ENCODE measurements around the gene DHRS7B.
"Not testable (repeated sequence)": the region's sequence is repeated elsewhere in the genome, so short reads cannot be mapped to it uniquely, and the experiment has no call there.

Gene DHRS7B

DNA sequence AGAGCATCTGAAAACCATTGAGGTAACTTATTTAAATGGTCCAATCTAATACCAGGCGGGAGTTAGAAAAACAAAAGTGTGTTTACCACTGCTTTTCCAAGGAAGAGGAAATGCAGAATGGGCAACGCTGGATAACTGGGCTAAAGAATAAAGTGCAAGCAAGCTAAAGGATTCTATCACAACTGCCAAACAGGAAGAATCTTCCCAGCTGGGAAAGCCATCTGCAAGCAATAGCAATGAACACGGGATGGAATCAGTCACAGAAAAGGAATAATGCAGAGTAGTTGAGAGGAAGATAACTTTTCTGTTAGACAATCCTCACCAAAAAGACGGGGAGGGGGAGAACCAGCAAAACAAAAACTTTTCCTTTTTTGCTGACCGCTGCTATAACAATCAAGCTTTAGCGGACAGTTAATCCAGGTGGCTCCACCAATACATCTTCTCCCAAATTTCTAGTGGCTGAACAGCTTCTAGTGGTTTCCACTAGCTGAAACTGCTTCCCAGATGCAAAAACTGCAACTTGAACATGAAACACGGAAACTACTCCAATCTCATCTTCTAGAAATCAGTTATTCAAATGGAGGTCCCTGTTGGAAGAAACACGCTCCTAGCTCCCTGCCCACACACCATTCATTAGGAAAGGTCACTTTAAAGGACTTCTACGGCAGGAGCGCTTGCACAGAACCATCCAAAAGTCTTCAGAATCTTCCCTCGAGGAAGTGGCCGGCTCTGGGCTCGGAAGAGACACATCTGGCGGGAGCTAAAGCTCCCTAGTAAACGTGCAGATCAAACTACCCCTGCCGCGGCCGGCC, 86.3 kb downstream of the DHRS7B start:
- DNase-seq, result no peak

DNA sequence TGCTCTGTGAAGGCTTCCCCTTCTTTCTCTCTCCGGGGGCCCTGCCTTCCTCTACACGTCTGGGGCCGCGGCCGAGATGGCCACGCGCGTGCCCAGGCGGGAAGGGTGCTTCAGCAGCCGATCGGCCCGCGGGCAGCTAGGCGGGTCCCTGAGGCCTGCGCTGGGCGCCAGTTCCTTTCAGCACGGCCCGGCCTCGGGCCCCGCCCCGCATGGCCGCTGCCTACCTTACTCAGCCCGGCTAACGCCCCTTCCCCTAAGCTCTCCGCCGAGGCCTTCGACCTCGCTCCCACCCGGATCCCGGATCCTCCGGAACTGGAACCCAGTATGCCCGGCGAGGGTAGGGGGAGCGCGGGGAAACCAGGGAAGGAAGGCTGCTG, 86.9 kb downstream of the DHRS7B start:
- peak; percentile 80 for DNase-seq

DNA sequence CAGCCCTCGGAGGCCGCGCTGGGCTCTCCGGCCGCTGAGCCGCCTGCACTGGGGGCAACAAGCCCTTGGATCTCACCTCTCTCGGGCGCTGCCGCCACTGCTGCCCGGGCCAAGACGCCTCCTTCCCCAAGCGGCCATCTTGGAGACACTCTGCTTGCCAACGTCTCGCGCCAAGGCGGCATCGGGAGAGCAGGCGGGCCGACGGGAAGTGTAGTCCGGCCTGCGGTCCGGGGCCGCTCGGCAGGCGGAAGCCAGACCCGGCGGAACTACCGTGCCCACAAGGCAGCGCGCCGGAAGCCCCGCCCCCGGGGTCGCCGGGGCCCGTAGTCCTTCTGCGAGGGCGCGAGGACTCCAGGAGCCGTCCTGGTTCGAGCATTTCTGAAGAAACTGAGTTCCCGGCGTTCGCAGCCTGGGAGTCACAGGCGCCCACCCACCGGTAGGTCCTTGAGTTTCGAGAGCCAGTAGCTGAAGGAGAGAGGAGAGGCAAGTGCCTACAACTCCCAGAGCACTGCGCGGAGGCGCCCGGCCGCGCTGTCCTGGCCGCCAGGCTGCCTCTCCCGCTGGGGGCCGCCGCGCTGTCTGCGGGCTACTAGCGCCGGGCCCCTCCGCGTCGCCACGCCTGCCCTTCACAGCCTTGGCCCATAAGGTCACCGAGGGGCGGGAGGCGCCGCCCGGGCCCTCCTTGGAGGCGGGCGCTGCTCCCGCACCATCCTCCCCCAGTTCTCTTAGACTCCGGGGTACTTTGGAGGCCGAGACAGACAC, 87.4 kb downstream of the DHRS7B start, which contains the start of gene TMEM11:
TSS of gene TMEM11 (minus strand) at position 147 of the 762 bp plus-strand sequence. CDS start at position 138, 9 bp downstream.
- DNase-seq, result peak; percentile 92

DNA sequence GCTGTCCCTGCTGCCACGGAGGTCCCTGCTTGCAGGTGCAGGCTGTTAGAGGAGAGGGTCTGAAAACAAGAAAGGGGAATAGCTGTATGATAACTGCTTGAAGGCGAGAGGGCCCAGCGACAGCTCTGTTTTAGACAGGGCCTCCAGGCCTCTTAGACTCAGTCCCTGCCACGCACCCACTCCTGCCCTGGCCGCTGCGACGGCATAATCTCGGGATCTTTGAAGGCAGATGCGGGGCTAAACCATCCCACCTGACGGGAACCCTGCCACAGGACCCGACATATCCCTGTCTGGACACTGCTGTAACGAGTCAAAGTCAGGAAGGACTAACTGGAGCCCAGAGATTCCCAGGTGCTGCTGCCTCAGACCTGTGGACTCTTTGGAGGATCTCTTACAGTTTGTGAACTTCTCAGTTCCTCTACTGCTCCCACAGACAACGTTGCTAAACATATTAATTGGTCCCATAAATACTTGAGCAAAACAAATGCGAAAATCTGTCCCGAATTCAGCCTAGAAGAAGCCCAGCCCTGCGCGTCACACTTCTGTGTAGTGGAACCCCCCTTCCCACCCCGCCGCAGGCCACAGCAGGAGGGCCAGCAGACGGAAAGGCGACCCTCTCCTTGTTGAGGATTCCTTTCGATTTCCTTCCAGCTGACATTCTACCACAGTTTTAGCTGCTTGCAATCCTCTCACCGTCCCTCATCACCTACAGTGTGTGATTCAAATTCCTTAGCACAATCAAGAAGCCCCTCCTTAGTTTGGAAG, 88.2 kb downstream of the DHRS7B start:
- no peak for DNase-seq

DNA sequence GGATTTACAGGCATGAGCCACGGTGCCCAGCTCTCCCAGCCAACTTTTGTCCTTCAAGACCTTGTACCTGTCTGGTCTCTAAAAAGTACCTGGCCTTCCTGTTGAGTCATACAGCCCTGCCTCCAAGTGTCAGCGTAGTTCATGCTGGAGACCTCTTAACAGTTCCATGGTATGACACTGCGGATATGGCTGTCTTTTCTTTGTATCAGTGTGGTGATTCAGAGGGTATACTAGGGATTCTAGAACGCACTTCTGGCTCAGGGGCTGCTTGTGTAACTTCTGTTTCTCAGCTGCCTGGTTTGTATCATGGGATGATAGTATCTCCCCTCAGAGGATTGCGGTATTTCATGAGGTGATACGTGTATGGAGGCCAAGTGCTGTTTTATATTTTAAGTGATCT, 89.2 kb downstream of the DHRS7B start:
- no peak for DNase-seq

DNA sequence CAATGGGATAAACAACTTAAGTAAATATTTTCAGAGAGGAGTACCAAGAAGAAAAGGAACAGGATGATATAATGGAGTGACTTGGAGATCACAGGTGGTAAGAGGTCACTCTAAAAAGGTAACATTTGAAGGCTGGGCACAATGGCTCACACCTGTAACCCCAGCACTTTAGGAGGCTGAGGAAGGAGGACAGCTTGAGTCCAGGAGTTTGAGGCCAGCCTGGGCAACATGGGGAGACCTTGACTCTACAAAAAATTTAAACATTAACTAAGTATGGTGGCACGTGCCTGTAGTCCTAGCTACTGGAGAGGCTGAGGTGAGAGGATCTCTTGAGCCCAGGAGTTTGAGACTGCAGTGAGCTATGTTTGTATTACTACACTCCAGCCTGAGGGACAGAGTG, 90.6 kb downstream of the DHRS7B start:
- no peak for DNase-seq

DNA sequence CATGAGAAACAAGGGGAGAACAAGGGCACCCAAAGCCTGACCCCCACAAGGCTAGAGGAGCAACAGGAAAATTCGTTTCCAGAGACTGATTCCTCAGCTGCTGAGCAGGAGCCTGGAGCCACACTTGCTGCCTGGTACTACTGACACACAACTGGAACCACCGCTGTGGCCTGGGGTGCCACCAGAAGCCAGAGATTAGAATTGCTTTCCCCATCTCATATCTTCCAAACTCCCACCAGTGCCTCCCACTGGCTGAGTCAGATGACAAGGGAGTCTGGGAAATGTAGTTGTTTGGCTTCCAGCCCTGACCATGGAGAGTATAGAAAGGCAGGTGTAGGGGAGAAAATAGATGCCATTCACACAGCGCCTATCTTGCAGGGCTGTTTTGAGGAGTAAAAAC, 91.3 kb downstream of the DHRS7B start:
- no peak for DNase-seq

DNA sequence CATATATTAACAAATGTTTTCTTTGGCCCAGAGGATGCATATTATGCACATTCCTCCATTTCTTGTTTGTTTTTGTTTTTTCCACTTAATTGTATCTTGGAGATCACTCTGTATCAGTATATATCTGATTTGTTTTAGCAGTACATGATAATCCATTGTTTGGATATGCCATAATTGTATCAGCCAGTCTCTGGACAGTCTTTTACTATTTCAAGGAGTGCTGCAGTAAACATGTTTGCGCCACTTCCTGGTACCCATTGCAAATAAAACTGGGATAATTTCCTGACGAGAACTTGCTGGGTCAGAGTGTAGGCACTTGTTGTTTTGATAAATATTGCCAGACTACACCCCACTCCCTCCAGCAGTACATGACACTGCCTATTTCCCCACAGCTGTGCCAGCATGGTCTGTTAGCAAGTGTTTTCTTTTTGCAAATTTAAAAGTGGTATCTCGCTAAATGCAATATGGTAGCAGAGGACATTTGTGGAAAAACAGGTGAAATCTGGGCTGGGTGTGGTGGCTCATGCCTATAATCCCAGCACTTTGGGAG, 92.1 kb downstream of the DHRS7B start:
- no peak for DNase-seq

DNA sequence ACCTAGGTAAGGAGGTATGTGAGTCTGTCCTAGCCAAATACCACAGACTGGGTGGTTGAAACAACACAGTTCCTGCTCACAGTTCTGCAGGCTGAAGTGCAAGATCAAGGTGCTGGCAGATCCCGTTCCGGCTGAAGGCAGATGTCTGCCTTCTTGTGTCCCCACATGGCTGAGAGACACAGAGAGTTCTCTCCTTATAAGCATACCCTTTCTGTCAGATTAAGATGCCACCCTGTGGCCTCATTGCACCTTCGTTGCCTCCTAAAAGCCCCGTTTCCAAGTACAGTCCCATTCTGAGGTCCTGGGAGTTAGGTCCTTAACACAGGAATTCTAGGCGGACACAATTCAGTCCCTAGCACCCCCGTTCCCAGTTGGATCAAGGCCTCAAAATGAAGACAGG, 96.3 kb downstream of the DHRS7B start:
- no peak for DNase-seq

DNA sequence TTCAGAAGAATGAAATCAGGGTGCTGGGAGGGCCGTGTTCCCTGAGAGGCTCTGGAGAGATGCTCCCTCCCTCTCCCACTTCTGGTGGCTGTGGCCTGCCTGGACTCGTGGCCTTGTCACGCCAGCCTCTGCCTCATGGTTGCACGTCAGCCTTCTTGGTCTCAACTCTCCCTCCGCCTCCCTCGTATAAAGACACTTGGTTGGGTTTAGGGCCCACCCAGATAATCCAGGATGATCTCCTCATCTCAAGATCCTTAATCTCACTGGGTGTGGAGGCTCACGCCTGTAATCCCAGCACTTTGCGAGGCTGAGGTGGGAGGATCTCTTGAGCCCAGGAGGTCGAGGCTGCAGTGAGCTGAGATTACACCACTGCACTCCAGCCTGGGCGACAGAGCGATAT, 100.5 kb downstream of the DHRS7B start:
- DNase-seq, result not testable (repeated sequence)

DNA sequence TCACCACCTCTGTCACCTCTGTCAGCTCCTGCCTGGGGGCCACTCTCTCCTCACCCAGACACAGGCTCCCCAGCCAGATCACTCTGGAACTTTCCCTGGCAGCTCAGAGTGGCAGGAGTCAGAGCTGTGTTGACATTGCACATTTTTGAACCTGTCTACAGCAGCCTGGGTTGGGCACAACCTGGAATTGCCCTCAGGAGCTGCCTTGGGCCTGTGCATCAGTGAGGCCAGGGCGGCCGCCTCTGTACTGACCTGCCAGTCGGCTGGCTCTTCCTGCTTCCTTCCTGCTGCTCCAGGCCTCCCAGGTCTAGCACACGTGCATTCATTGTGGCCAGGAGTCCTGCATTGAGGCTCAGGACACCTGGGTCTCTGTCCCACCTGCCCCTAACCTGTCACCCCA, 101.3 kb downstream of the DHRS7B start:
- no peak for DNase-seq

DNA sequence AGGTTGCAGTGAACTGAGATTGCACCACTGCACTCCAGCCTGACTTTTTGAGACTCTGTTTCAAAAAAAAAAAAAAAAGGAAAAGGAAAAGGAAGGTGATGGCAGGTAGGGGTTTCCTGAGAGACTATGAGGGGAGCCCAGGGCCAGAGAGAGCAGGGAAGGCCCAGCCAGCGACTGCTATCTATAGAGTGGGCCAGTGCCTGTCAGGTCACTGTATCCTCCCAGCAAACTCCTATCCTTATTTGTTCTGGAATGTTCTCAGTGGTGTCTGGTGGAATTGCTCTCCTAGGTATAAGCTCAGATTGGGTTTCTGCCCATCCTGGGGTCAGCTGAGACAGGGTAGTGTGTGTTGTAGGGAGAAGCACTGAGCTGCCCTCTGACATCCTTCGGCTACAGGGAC, 102.1 kb downstream of the DHRS7B start:
- DNase-seq, result no peak

DNA sequence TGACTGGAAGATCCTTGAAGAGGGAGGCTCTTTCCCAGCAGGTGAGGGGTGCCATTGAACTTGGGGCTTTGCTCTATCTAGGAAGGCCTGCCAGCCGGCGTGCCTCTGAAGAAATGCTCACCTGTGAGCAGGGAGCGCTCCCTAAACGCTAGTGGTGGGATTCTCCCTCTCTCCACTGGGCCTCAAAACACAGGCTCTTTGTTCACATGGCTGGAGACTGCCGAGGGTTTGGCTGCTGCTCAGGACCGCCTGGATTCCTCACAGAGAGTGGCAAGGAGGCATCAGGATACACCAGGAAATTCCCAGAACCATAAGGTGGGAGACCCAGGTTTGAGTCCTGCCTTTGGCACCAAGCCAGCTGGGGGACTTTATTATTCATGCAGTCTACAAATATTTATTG, 104.8 kb downstream of the DHRS7B start:
- no peak for DNase-seq

DNA sequence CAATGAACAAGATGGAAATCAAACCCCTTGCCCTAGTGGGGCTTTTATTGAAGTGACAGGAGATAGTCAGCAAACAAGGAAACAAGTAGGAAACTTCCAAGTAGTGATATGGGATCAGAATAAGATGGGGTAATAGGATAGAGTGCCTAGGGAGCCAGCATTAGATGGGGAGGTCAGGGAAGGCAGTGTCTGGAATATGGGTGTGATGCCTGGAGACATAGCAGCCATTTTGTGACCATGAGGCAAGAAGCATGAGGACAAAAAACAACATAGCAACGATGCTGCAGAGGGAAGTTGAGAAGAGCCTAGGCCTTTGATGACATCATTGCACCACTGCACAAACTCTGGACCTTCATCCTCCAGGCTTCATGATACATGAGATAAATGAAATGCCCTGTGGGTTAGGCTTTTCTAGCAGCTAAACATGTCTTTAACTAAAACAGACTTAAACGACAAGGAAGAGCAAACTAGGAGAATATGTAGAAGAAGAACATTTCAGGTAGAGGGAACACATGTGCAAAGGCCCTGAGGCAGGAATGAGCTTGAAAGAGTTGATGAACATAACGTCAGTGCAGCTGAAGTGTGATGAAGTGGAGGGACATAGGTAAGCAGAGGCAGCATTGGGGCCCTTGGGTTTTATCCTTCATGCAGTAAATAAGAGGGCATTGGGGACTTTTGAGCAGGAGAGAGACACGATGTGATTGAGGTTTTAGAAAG, 105.4 kb downstream of the DHRS7B start:
- DNase-seq, result no peak

DNA sequence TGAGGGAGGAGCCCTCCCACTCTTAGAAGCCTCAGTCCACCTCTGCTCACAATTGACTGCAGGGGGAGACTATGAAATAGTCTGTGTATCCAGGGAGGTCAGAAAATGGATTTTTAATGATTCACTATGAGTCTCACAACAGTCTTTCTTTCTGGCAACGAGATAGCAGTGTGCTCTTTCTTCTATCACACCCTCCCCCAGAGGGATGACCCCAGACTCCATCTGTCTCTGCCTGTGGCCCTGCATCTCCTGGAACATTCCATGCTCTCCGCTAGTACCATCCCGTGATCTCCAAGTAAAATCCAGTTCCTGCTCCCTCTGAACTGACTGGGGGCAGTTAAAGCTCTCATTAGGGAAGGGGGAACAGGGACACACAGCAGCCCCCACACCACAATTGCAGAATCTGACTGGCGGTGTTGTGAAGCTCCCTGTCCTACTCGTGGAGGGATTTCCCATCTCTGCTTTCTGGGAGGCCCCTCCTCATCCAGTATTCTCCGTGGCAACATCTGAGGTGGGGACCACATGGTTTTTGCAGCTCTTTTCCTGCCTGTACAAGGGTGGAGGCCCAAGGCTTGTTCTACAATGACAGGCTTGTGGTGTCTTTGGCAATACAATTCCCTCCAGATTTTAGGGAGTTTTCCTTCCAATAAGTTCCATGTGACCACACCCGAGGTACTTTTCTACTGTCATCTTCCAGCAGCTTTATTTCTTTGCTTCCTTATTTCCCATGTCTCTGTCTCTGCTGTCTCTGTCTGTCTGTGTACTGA, 107.0 kb downstream of the DHRS7B start:
- DNase-seq, result no peak

DNA sequence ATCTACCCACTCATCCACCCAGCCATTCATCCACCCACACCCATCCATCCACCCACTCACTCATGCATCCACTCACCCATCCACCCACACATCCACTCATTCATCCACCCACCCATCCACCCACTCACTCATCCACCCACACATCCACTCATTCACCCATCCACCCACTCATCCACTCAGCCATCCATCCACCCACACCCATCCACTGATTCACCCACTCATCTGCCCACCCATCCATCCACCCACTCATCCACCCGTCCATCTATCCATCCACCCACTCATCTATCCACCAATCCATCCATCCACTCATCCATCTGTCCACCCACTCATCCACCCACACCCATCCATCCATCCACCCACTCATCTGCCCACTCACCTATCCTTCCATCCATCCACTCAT, 109.2 kb downstream of the DHRS7B start:
- no peak for DNase-seq

DNA sequence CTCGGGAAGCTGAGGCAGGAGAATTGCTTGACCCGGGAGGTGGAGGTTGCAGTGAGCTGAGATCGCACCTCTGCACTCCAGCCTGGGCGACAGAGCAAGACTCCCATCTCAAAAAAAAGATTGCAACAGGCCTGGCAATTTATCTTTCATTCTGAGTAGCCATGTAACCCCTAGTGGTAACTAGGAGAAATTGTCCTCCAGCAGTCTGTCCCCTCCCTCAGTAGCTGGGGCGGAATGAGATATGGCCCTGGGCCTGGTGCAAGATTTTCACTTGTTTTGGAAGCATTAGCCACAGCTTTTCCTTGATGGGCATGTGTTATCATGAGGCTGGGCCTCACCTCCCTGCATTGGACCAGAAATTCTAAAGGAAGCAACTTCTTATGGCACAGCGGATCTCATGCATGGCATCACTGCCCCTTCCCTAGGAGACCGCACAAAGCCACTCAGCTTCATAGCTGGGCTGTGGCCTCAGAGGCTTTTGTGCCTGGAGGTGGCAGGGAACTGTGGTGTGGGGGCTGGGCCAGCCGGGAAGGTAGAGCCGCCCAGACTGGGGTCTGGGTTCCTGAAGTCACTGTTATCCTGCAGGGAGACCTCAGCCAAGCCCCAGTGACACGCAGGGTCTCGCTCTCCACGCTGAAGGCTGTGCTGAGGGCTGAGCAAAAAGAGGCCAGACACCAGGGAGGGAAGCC, 113.1 kb downstream of the DHRS7B start:
- no peak for DNase-seq

DNA sequence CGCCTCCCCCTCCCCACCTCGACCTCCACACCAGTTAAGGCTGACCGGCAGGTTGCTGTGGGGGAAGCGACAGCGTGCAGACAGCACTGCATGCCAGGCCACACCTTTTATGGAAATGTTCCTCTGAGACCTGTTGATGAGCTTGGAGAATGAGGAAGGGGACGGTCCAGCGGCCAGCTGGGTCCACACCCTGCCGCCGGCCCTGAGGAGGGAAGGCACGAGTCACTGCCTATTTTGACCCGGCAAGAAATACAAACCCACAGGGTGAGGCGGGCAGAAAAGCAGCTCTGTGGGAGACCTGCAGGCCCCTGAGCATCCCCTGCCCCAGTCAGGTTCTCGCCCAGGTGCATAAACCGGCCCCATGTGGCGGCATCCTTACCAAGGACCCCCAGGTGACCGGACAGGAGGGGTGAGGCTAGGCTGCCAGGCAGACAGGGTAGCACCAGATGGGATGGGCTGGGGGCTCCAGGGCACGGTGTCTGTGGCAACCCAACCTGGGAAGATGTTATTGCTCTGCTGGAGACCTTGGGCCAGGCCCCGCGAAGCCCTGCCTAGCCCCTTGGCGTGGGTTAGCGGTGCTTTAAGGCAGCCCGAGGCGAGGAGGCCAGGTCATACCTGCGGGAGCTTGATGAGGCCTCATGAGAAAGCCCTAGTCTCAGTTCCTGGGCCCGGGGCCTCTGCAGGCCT, 113.7 kb downstream of the DHRS7B start:
- no peak for DNase-seq
